Gastrocnemius medialis (tissue), 4 donors: ENCODE measurements around the gene MAN1C1.

Experiments used
- CTCF ChIP-seq, 5 experiments: fragments of 450-650 bp in 3 of 5; fragments of 200-600 bp in 2 of 5; sonication (generic) in 2 of 5; IDR thresholded peaks in 4 of 5; conservative IDR thresholded peaks in 1 of 5; 1 replicate in 4 of 5; 2 replicates in 1 of 5; pipeline ENCODE4 v1.5.1; 2016 to 2019; ENCODE audit warnings: antibody characterized with exemption in 5 of 5, mild to moderate bottlenecking in 3 of 5, moderate library complexity in 3 of 5
- POLR2A ChIP-seq, 2 donors: fragments of 450-650 bp; IDR thresholded peaks; one replicate each; pipeline ENCODE4 v1.6.1; 2017; ENCODE audit warnings: antibody characterized with exemption in 2 of 2, mild to moderate bottlenecking in 2 of 2, moderate library complexity in 2 of 2

GRCh38 chr1:25569597-25570396 lies 46.8 kb upstream of the MAN1C1 start:
- TF ChIP-seq CTCF (IDR thresholded peaks at IDR 0.05 in 4 of 5, conservative IDR thresholded peaks at IDR 0.05 in 1 of 5), result no peak
- TF ChIP-seq POLR2A (IDR thresholded peaks at IDR 0.05), result no peak
